CD4-positive, alpha-beta T cell (primary cell): ENCODE measurements around the gene NLRP12. TPM values are rescaled to one million over a fixed set of nuclear protein-coding genes. Genes with fewer than 3 reads are reported as not detected.

Source experiments
- ATAC-seq: fragments of 200-7000 bp; cut with Tn5 transposase; one replicate; pipeline ENCODE4 v1.10.0; 2022; ENCODE audit warnings: mild to moderate bottlenecking; ENCODE audit not compliant: poor library complexity
- CTCF ChIA-PET: fragments of 350-600 bp; sonication (Branson Sonifier 250); formaldehyde crosslinking; loops from one replicate; lab custom pipeline; 2021; ENCODE audit warnings: antibody characterized with exemption, inconsistent platforms; lab: Charles Lee
- POLR2A ChIA-PET: fragments of 350-600 bp; sonication (Branson Sonifier 250); formaldehyde crosslinking; loops from one replicate; lab custom pipeline; 2021; ENCODE audit warnings: antibody characterized with exemption, inconsistent platforms; lab: Charles Lee
- DNase-seq, 14 experiments: peaks; one replicate each; pipeline ENCODE4 v3.0.0-alpha.2; 2013 to 2020; ENCODE audit warnings: mixed read lengths in 2 of 14
- H3K27ac ChIP-seq, 2 donors: one replicate each; pipeline versions ENCODE4 v1.5.1 to v1.7.0; 2013; ENCODE audit warnings: low read length in 2 of 2, low read depth in 1 of 2, mild to moderate bottlenecking in 1 of 2
- H3K27me3 ChIP-seq, 2 experiments: 1 replicate in 1 of 2; 2 replicates in 1 of 2; pipeline versions ENCODE4 v1.6.1 to v1.7.0; 2013; ENCODE audit warnings: low read length in 2 of 2, control low read depth in 1 of 2, mild to moderate bottlenecking in 1 of 2, moderate library complexity in 1 of 2; ENCODE audit not compliant: insufficient read depth in 2 of 2, control insufficient read depth in 1 of 2
- H3K36me3 ChIP-seq: one replicate; pipeline ENCODE4 v1.6.1; 2013; ENCODE audit warnings: low read length, control low read depth; ENCODE audit not compliant: insufficient read depth
- H3K4me1 ChIP-seq: one replicate; pipeline ENCODE4 v1.6.1; 2013; ENCODE audit warnings: low read length, control low read depth; ENCODE audit not compliant: insufficient read depth
- H3K4me3 ChIP-seq: one replicate; pipeline ENCODE4 v1.5.1; 2013; ENCODE audit warnings: mild to moderate bottlenecking, low read length, moderate library complexity
- H3K9me3 ChIP-seq, 2 experiments: 1 replicate in 1 of 2; 2 replicates in 1 of 2; pipeline versions ENCODE4 v1.6.1 to v1.7.0; 2013; ENCODE audit warnings: low read length in 2 of 2, mild to moderate bottlenecking in 2 of 2, control low read depth in 1 of 2, moderate library complexity in 1 of 2; ENCODE audit not compliant: control insufficient read depth in 1 of 2, insufficient read depth in 1 of 2
- H3K27ac Mint-ChIP-seq: one replicate; pipeline ENCODE4 v1.8.0; 2020; ENCODE audit warnings: mixed read lengths
- H3K27me3 Mint-ChIP-seq: one replicate; pipeline ENCODE4 v1.8.0; 2021; ENCODE audit warnings: mixed read lengths
- H3K36me3 Mint-ChIP-seq: one replicate; pipeline ENCODE4 v1.8.0; 2021; ENCODE audit warnings: low read depth, mixed read lengths
- H3K4me1 Mint-ChIP-seq: one replicate; pipeline ENCODE4 v1.8.0; 2021; ENCODE audit warnings: low read depth, mixed read lengths
- H3K4me3 Mint-ChIP-seq: one replicate; pipeline ENCODE4 v1.8.0; 2020; ENCODE audit warnings: mild to moderate bottlenecking, mixed read lengths
- H3K9me3 Mint-ChIP-seq: one replicate; pipeline ENCODE4 v1.8.0; 2020; ENCODE audit warnings: mixed read lengths
- intact Hi-C, 2 experiments: fragments of 100-400 bp; cut with DNase I in 1 of 2; cut with micrococcal nuclease in 1 of 2; formaldehyde crosslinking; loops; one replicate each; pipeline versions ENCODE4 v1.15.1 to v1.9.0; 2023 to 2025; cut with DNase I, micrococcal nuclease
- total RNA-seq, 174 experiments: library from RNA in 2 of 174; stranded (reverse) in 2 of 174; gene quantifications; one replicate each; pipeline ENCODE4 v1.2.3 and lab custom pipeline; 2021 to 2026
- TF ChIP-seq, protein P1 (sequence below): fragments of 200-600 bp; IDR thresholded peaks from one replicate; pipeline ENCODE4 v1.8.0; 2022; ENCODE audit warnings: antibody characterized with exemption, mild to moderate bottlenecking

Gene NLRP12
- total RNA-seq, 2 experiments from 2014 or later: 0.08 TPM; not detected in 1

DNA sequence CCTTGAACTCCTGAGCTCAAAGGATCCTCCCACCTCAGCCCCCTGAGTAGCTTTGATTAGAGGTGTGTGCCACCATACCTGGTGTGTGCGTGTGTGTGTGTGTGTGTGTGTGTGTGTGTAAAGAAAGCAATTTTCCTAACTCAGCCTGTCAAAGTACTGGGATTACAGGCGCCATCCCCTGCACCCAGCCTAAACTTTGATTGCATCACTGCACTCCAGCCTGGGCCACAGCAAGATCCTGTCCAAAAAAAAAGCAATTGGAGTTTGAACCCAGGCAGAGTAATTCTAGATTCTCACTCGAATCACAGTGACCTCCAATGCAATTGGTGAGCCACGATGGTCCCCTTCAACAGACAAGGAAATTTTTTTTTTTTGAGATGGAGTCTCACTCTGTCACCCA lies 29.1 kb downstream of the NLRP12 start:
- H3K36me3 Mint-ChIP-seq: no peaks in the 10 kb centered on the region
- POLR2A ChIA-PET: no interaction called here
- no peaks in the 10 kb centered on the region for H3K4me1 Mint-ChIP-seq
- H3K27ac Mint-ChIP-seq: no peak overlapping the region
- H3K4me1 ChIP-seq: no peaks in the 10 kb centered on the region
- DNase-seq: no peak
- no peak for ATAC-seq
- no peaks in the 10 kb centered on the region for H3K27me3 ChIP-seq
- intact Hi-C loops: no loop called here
- no peak overlapping the region for H3K27ac ChIP-seq
- H3K27me3 Mint-ChIP-seq: peaks cover 15% of the 10 kb centered on the region
- H3K36me3 ChIP-seq: no peaks in the 10 kb centered on the region
- no peak overlapping the region for H3K4me3 ChIP-seq
- TF ChIP-seq, protein P1, sequence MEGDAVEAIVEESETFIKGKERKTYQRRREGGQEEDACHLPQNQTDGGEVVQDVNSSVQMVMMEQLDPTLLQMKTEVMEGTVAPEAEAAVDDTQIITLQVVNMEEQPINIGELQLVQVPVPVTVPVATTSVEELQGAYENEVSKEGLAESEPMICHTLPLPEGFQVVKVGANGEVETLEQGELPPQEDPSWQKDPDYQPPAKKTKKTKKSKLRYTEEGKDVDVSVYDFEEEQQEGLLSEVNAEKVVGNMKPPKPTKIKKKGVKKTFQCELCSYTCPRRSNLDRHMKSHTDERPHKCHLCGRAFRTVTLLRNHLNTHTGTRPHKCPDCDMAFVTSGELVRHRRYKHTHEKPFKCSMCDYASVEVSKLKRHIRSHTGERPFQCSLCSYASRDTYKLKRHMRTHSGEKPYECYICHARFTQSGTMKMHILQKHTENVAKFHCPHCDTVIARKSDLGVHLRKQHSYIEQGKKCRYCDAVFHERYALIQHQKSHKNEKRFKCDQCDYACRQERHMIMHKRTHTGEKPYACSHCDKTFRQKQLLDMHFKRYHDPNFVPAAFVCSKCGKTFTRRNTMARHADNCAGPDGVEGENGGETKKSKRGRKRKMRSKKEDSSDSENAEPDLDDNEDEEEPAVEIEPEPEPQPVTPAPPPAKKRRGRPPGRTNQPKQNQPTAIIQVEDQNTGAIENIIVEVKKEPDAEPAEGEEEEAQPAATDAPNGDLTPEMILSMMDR: no peak
- CTCF ChIA-PET: no interaction called here
- H3K4me3 Mint-ChIP-seq: no peak overlapping the region
- H3K9me3 Mint-ChIP-seq: no peaks in the 10 kb centered on the region
- peaks cover 0 to 5% of the 10 kb centered on the region in 2 experiments for H3K9me3 ChIP-seq

DNA sequence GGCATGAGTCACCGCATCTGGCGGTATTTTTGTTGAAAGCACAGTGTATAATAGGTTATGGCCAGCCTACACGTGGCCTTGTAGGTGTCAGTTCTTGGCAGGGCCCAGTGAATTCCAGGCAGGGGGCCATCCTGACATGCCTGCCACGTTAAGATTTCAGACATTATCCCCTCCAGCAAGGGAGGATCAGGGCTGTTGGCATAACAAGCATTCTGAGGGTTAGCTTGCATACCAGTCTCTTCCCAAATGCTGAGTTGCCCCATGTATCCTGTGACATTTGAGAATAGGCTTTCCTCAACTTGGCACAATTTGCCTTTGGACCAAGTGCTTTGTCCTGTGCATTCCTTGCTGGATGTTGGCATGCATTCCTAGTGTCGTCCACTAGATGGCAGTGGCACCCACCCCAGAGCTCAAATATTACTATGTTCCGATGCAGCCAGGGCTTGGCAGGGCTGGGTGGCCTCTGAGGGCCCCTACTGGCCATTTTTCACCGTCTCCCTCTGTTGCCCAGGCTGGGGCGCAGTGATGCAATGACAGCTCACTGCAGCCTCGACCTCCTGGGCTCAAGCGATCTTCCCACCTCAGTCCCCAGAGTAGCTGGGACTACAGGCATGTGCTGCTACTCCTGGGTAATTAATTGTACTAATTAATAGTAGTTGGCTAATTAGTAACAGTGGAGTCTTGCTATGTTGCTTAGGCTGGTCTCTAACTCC lies 31.2 kb downstream of the NLRP12 start:
- peak; percentile 54 to 87 (median 68) for DNase-seq
- Mint-ChIP-seq H3K27me3 (peaks cover 16% of the 10 kb centered on the region), H3K4me1 (no peaks in the 10 kb centered on the region), H3K4me3 (no peak overlapping the region), H3K9me3 (no peaks in the 10 kb centered on the region), H3K36me3 (no peaks in the 10 kb centered on the region), H3K27ac (no peak overlapping the region)
- H3K4me3 ChIP-seq: no peak overlapping the region
- ChIA-PET CTCF (interaction anchor here (0.6 to 1.6 kb wide), 19 partner anchors 8 to 368 kb away, joined by 3 to 19 read pairs (median 4); partner anchors contain the start of gene MYADM), POLR2A (interaction anchor here (0.6 kb wide), 1 partner anchor 20 kb away, joined by 4 read pairs; no protein-coding TSS in a partner anchor)
- no peaks in the 10 kb centered on the region for H3K36me3 ChIP-seq
- no peak overlapping the region for H3K27ac ChIP-seq
- intact Hi-C loops: loop anchor here (1.0 to 5.0 kb wide), 4 partner anchors 229 to 368 kb away; no protein-coding TSS in a partner anchor
- H3K9me3 ChIP-seq: peaks cover 0 to 10% of the 10 kb centered on the region in 2 experiments
- no peaks in the 10 kb centered on the region for H3K4me1 ChIP-seq
- no peaks in the 10 kb centered on the region for H3K27me3 ChIP-seq
- peak; percentile 100 for ATAC-seq
- TF ChIP-seq, protein P1: peak; percentile 94

DNA sequence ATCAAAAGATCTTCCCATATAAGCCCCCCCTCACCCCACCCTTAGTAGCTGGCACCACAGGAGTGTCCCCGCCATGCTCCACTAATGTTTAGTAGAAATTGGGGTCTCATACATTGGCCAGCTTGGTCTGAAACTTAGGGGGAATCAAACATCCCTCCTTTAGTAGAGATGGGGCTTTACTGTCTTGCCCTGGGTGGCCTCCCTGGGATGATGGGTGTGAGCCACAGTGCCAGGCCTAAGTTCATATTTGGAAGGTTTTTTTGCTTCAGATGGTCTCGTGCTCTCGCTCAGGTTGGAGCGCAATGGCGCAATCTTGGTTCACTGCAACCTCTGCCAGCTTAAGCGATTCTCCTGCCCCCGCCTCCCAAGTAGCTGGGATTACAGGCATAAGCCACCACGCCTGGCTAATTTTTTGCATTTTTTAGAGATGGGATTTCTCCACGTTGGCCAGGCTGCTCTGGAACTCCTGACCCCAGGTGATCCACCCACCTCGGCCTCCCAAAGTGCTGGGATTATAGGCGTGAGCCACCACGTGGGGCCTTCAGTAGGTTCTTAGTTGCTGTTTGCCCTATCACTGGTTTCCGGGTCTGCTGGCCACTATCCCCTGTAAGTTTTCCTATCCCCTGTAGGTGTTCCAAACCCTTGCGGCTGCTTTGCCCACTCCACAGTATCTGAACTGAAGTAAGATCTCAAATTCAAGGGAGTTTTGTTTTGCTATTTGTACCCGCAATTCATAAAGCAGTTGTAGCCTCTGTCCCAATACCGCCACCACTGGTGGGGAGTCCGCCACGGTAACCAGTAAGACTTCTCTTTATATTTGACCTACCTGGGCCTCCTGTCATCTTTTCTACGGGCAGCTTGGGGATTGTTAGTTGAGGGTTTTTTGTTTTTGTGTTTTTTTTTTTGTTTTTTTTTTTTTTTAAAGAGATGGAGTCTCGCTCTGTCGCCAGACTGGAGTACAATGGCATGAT lies 34.1 kb downstream of the NLRP12 start:
- POLR2A ChIA-PET: interaction anchor here (0.7 kb wide), 1 partner anchor 723 kb away, joined by 3 read pairs; no protein-coding TSS in a partner anchor
- intact Hi-C loops: loop anchor here in 1 of 2 experiments (5.0 kb wide), 1 partner anchor 232 kb away; no protein-coding TSS in a partner anchor
- Mint-ChIP-seq H3K9me3 (no peaks in the 10 kb centered on the region), H3K27me3 (peaks cover 29% of the 10 kb centered on the region), H3K4me1 (no peaks in the 10 kb centered on the region), H3K4me3 (no peak overlapping the region), H3K36me3 (no peaks in the 10 kb centered on the region), H3K27ac (no peak overlapping the region)
- Histone ChIP-seq H3K27ac (no peak overlapping the region), H3K4me1 (no peaks in the 10 kb centered on the region), H3K36me3 (no peaks in the 10 kb centered on the region), H3K9me3 (peaks cover 0 to 20% of the 10 kb centered on the region in 2 experiments), H3K27me3 (no peaks in the 10 kb centered on the region), H3K4me3 (no peak overlapping the region)
- CTCF ChIA-PET: interaction anchor here (0.6 kb wide), 1 partner anchor 1576 kb away, joined by 3 read pairs; no protein-coding TSS in a partner anchor
- TF ChIP-seq, protein P1: no peak
- ATAC-seq: no peak
- DNase-seq: no peak
